Spleen (tissue), 11 donors: ENCODE data around the gene SYTL1. TPM values are rescaled to one million over a fixed set of nuclear protein-coding genes. Genes with fewer than 3 reads are reported as not detected.

ENCODE experiments used
- DNase-seq: peaks from one replicate; pipeline ENCODE4 v3.0.0-alpha.2; 2020
- H3K27ac ChIP-seq, 8 donors: fragments of 200-600 bp; sonication (generic) in 7 of 8; 1 replicate in 4 of 8; 2 replicates in 4 of 8; pipeline versions ENCODE4 v1.5.0 to v1.8.0; 2016 to 2021; ENCODE audit warnings: inconsistent platforms in 4 of 8, mild to moderate bottlenecking in 4 of 8, moderate library complexity in 1 of 8
- H3K27me3 ChIP-seq, 7 donors: fragments of 200-600 bp; sonication (generic) in 6 of 7; replicated peaks in 1 of 7; 1 replicate in 4 of 7; 2 replicates in 3 of 7; pipeline versions ENCODE4 v1.5.0 to v1.8.0; 2016 to 2021; ENCODE audit warnings: inconsistent platforms in 3 of 7, mild to moderate bottlenecking in 1 of 7
- H3K36me3 ChIP-seq, 6 donors: fragments of 200-600 bp; sonication (generic) in 5 of 6; 1 replicate in 4 of 6; 2 replicates in 2 of 6; pipeline versions ENCODE4 v1.5.0 to v1.8.0; 2016 to 2021; ENCODE audit warnings: inconsistent platforms in 2 of 6
- H3K4me1 ChIP-seq, 6 donors: fragments of 200-600 bp; sonication (generic) in 5 of 6; 1 replicate in 3 of 6; 2 replicates in 3 of 6; pipeline versions ENCODE4 v1.5.0 to v1.8.0; 2016 to 2021; ENCODE audit warnings: inconsistent platforms in 3 of 6
- H3K4me3 ChIP-seq, 8 donors: fragments of 200-600 bp; sonication (generic) in 7 of 8; 1 replicate in 4 of 8; 2 replicates in 4 of 8; pipeline versions ENCODE4 v1.5.0 to v1.8.0; 2016 to 2021; ENCODE audit warnings: inconsistent platforms in 4 of 8, mild to moderate bottlenecking in 4 of 8, moderate library complexity in 2 of 8
- H3K9me3 ChIP-seq, 8 donors: fragments of 200-600 bp; sonication (generic) in 7 of 8; 1 replicate in 4 of 8; 2 replicates in 4 of 8; pipeline versions ENCODE4 v1.5.0 to v1.8.0; 2016 to 2021; ENCODE audit warnings: inconsistent platforms in 4 of 8
- POLR2A ChIP-seq, 3 donors: fragments of 450-650 bp; IDR thresholded peaks; one replicate each; pipeline ENCODE4 v1.5.1; 2017; ENCODE audit warnings: antibody characterized with exemption in 3 of 3, mild to moderate bottlenecking in 1 of 3
- POLR2AphosphoS5 ChIP-seq, 3 donors: sonication (generic); formaldehyde crosslinking; IDR thresholded peaks; one replicate each; pipeline ENCODE4 v1.5.1; 2017; ENCODE audit warnings: antibody characterized with exemption in 3 of 3
- WGBS, 5 donors: extraction: QIAGEN DNeasy Blood & Tissue Kit in 3 of 5; methylation state at CpG; one replicate each; pipeline versions ENCODE4 v1.1.5 to v1.1.7; 2013 to 2018; 5-methylcytosine and 5-hydroxymethylcytosine counted together
- intact Hi-C: fragments of 100-400 bp; cut with DNase I; formaldehyde crosslinking; loops from one replicate; pipeline ENCODE4 v1.15.0; 2023; ENCODE audit warnings: low total_unique reads
- polyA plus RNA-seq, 3 donors: library from polyadenylated mRNA; stranded (reverse); fragments of 200-250 nt; gene quantifications; one replicate each; pipeline ENCODE4 v1.2.1, GENCODE V29; 2013
- total RNA-seq, 7 donors: library from RNA; depleted of rRNA in 3 of 7; stranded (reverse); fragments of >200 nt in 3 of 7; fragmentation: NEBNext Ultra II Directional in 4 of 7; extraction: Animal tissue kit (Norgen Biotek cat#: 25700) in 4 of 7; gene quantifications; one replicate each; pipeline versions ENCODE4 v1.1.0 to v1.2.1, GENCODE V29; 2016 to 2021
- TF ChIP-seq, protein P1 (sequence below), 11 experiments: fragments of 200-600 bp in 7 of 11; fragments of 450-650 bp in 4 of 11; sonication (generic) in 4 of 11; IDR thresholded peaks in 8 of 11; conservative IDR thresholded peaks in 3 of 11; 1 replicate in 7 of 11; 2 replicates in 4 of 11; pipeline versions ENCODE4 v1.4.0 to v1.8.0; 2016 to 2021; ENCODE audit warnings: antibody characterized with exemption in 11 of 11, inconsistent platforms in 4 of 11, mild to moderate bottlenecking in 1 of 11
- donor health status: healthy with polysubstance abuse.
- donor health status: DM: no; HTN: no; CAD: no; lungs with moderate emphysema.
- donor health status: DM: no; HTN: no; CAD: no.
- donor health status: Bipolar disorder and iron deficiency.
- donor health status: healthy.
- donor health status: DM: no; HTN: no; CAD: no.
- donor health status: DM: yes; HTN: yes; CAD: no.

SYTL1 gene
- total and polyA plus RNA-seq, 10 donors: 54.9 to 208 (median 76.4) TPM

DNA sequence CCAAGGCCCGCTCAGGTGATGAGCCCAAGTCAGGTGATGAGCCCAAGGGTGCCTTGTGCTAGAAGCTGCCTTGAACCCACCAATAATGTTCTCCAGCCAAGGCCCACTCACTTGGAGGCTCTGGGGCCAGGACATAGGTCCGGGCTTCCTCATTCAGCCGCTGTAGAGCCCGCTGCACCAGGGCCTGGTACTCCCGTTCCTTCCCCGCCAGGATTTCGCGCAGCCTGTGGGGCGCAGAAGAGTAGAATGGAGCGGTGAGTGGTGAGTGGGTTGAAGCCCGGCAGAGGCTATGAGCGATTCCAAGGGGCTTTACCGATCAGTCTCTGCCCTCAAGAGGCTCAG, 14.4 kb downstream of the SYTL1 start:
- peak overlapping the region in 2 of 8 donors; percentile 43 to 66 for H3K4me3 ChIP-seq
- H3K4me1 ChIP-seq: peaks cover 21 to 61% (median 38%) of the 10 kb centered on the region in 6 donors
- intact Hi-C loops: loop anchor here (5.0 kb wide), 1 partner anchor 36 kb away; the partner anchor contains the start of gene GPR3
- TF ChIP-seq POLR2AphosphoS5 (IDR thresholded peaks at IDR 0.05): peak in 1 of 3 donors; percentile 22
- TF ChIP-seq, protein P1, sequence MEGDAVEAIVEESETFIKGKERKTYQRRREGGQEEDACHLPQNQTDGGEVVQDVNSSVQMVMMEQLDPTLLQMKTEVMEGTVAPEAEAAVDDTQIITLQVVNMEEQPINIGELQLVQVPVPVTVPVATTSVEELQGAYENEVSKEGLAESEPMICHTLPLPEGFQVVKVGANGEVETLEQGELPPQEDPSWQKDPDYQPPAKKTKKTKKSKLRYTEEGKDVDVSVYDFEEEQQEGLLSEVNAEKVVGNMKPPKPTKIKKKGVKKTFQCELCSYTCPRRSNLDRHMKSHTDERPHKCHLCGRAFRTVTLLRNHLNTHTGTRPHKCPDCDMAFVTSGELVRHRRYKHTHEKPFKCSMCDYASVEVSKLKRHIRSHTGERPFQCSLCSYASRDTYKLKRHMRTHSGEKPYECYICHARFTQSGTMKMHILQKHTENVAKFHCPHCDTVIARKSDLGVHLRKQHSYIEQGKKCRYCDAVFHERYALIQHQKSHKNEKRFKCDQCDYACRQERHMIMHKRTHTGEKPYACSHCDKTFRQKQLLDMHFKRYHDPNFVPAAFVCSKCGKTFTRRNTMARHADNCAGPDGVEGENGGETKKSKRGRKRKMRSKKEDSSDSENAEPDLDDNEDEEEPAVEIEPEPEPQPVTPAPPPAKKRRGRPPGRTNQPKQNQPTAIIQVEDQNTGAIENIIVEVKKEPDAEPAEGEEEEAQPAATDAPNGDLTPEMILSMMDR (IDR thresholded peaks at IDR 0.05 in 8 of 11, conservative IDR thresholded peaks at IDR 0.05 in 3 of 11): no peak
- TF ChIP-seq POLR2A (IDR thresholded peaks at IDR 0.05): no peak
- H3K27ac ChIP-seq: peak overlapping the region in 3 of 8 donors; percentile 64 to 72 (median 69)
- DNase-seq: no peak
- H3K9me3 ChIP-seq: no peaks in the 10 kb centered on the region
- WGBS, 5 donors: 80 to 93% (median 89%) methylated on average over 13 of the region's 13 CpGs
- H3K36me3 ChIP-seq: peaks cover 0 to 99% (median 32%) of the 10 kb centered on the region in 6 donors
- H3K27me3 ChIP-seq: peaks cover 0 to 4% (median 0%) of the 10 kb centered on the region in 7 donors

DNA sequence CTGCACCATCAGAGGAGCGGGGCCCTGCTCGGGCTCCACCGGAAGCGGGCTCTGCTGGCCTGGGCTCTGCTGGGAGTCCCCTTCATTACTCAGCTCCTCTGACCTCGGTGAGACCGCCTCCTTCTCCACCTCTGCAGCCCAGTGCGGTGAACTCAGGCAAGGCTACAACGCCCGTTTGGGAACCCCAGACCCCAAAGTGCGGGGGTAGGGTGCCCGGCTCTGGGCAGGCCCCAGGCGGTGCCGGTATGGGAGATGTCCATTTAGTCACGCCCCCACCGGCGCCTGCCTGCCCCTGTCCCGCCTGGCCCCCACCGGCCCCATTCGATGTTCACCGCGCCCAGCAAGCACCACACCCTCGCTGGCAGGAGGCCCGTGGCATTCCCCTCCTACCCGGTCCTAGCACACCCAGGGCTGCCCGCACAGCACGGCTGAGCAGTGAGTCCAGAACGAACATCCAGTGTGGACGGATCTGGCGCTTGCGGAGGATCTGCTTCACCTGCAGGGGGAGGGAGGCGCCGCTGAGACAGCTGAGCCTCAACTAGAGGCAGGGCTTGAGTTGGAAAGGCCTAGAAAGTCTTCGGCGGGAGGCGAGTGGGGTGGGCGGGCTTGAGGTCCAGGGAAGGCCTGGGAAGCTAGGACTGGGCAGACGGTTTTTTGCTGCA, 14.9 kb downstream of the SYTL1 start:
- TF ChIP-seq POLR2A (IDR thresholded peaks at IDR 0.05) (no peak), POLR2AphosphoS5 (IDR thresholded peaks at IDR 0.05) (peak in 1 of 3 donors; percentile 7)
- Histone ChIP-seq H3K4me3 (peak overlapping the region; percentile 29 to 66 (median 34)), H3K27me3 (peaks cover 0 to 4% (median 0%) of the 10 kb centered on the region in 7 donors), H3K36me3 (peaks cover 0 to 99% (median 31%) of the 10 kb centered on the region in 6 donors), H3K4me1 (peaks cover 21 to 58% (median 37%) of the 10 kb centered on the region in 6 donors), H3K27ac (peak overlapping the region in 7 of 8 donors; percentile 15 to 72 (median 60)), H3K9me3 (no peaks in the 10 kb centered on the region)
- 68 to 83% (median 80%) methylated on average over 30 to 37 of the region's 37 CpGs for WGBS, 5 donors
- intact Hi-C loops: loop anchor here (5.0 kb wide), 1 partner anchor 36 kb away; the partner anchor contains the start of gene GPR3
- DNase-seq: peak; percentile 83

DNA sequence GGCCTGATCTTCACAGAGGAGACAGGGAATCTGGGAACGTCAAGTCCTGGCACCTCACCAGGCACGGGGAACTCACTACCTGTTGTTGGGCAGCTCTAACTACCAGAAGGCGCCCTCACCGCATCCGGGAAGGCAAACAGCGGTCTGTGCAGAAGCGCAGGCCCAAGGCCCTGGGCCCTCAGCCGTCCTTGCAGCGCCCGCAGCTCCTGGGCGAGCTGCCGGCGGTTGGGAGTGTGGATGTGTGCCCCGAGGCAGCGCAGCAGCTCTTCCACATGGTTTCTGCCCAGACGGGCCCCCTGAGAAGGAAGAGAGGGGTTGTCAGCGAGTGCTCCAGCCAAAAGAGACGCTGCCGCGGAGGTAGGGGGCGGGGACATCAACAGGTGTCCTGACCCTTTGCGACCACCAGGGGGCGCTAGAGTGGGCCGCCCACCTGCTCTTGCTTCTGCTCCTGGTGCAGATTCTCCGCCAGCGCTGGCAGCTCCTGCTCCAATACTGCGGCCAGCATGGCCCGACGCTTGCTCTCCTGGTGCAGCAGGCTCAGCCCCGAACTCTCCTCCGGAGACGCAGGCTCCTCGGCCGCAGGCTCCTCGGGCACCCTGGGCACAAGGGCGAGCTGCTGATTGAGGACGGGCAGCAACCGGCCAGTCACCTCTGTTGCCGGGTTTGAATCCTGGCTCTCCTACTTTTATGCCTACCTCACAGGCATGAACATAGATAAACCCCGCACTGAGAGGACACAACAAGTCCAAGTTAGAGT, 15.6 kb downstream of the SYTL1 start:
- H3K4me3 ChIP-seq: peak overlapping the region; percentile 29 to 66 (median 34)

More for the DNA sequence above, 15.6 kb downstream of the SYTL1 start:
- peak overlapping the region; percentile 15 to 72 (median 51) for H3K27ac ChIP-seq
- H3K36me3 ChIP-seq: peaks cover 0 to 99% (median 31%) of the 10 kb centered on the region in 6 donors
- peaks cover 0 to 4% (median 0%) of the 10 kb centered on the region in 7 donors for H3K27me3 ChIP-seq
- DNase-seq: peak; percentile 96
- H3K4me1 ChIP-seq: peaks cover 21 to 58% (median 37%) of the 10 kb centered on the region in 6 donors
- TF ChIP-seq POLR2AphosphoS5 (IDR thresholded peaks at IDR 0.05) (peak; percentile 55 to 78 (median 67)), POLR2A (IDR thresholded peaks at IDR 0.05) (no peak)
- TF ChIP-seq, protein P1 (IDR thresholded peaks at IDR 0.05 in 8 of 11, conservative IDR thresholded peaks at IDR 0.05 in 3 of 11): peak; percentile 94 to 100 (median 99)
- WGBS, 5 donors: 14 to 33% (median 27%) methylated on average over 11 to 40 of the region's 40 CpGs
- intact Hi-C loops: loop anchor here (5.0 kb wide), 1 partner anchor 35 kb away; the partner anchor contains the start of gene GPR3
- H3K9me3 ChIP-seq: no peaks in the 10 kb centered on the region
